Uterine smooth muscle cell (primary cell): ENCODE data around the gene STON2. TPM values are rescaled to one million over a fixed set of nuclear protein-coding genes. Genes with fewer than 3 reads are reported as not detected.

Experiments
- total RNA-seq: library from RNA; depleted of rRNA; stranded (reverse); fragments of >200 nt; gene quantifications from 2 replicates; pipeline ENCODE4 v1.2.3, GENCODE V29; 2014

The STON2 gene
- 0.87 and 2.7 TPM in 2 replicates for total RNA-seq

DNA sequence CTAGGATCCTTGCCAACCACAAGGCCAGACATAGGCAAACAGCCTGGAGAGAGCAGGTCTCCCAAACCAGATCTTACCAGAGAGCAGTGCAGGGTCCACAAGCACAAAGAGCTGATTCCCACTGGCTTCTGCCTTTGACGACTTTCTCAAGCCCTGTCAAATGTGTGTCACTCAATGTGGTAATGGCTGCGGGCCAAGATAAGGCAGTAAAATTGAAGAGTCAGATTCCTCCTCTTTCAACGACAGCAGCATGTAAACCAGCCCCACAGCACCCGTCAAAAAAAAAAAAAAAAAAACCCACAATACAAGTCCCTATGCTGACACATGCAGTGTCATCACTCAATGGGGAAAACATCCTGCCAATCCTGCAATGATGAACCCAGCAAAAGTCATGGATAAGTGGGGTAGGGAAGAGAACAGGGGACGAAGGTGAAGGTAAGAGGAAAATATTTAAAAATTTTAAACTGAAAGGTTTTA, at the start of gene STON2:
Gene STON2, minus strand, starts transcription at position 123 of the 477 bp plus-strand sequence. CDS start 1,942 bp downstream, outside the sequence.

GRCh38 chr14:81220830-81221578, 179.1 kb downstream of the STON2 start, which contains the start of gene GTF2A1:
Gene GTF2A1, minus strand, starts transcription at chr14:81220959. Its CDS starts 441 bp downstream, at chr14:81220518.

Other genes with a start within 250 kb of the STON2 start
- gene GTF2A1, start 179.4 kb downstream of the STON2 start, total RNA-seq, result 27.5 and 36.5 TPM in 2 replicates
- gene SEL1L, start 133.5 kb upstream of the STON2 start, total RNA-seq, result 122 and 288 TPM in 2 replicates